ENCODE measurements around the gene AKAP7.

Gene AKAP7

DNA sequence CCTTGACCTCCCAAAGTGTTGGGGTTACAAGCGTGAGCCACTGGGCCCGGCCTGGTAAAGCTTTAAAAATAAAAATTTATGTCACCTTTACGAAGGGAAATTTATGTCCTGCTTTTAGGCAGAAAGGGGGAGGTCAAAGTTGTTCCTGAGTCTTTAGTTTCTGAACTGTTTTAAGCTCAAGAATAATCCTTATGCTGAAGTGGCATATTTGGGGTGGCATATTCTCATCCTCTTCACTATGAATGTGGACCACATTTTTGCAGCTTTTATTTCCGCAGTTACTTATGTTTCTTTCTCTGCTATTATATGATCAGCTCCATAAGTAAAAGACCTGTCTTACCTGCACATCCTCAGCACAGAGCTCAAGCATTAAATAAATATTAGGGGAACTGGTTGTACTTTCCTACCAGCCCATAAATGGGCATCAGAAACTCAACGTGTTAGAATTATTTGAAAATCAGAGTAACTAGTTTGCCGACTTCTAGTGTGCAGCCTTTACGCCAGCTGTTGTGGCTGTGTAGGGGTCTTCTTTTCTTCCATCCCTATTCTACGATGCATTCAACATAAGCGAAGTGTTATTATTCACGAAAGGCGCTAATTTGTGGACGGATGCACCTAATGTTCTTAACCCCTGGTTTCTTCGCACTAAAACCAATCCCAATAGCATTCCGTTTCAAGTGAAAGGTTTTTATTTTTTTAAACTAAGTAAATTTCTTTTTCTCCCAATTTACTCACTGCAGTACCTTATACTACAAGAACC lies 867 bp upstream of the AKAP7 start:
- no peak for DNase-seq (ENCODE audit: low read depth in 2 of 2)

GRCh38 chr6:131134980-131135243 lies 355 bp upstream of the AKAP7 start:
- DNase-seq (ENCODE audit: low read depth in 2 of 2): no peak

- no peak for DNase-seq (ENCODE audit: low read depth in 2 of 2)
These were observed 937 bp downstream of the AKAP7 start for GRCh38 chr6:131136021-131136786.

DNA sequence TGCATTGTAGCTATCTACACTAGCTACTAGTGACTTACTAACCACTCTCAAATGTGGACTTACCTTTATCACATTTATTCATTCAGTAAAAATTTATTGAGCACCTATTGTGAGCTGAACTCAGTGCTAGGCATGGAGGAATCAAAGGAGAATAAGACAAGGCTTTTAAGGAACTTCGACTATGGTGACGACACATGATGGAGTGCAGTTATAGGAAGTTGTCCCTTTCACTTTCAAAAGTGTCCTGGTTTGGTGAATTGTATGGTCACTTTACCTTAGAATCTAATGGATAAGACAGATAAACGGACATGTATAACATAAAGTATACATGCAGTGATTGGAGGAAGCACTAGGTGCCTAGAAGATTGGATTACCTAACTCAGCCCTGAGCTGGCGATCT lies 4.3 kb downstream of the AKAP7 start:
- DNase-seq (ENCODE audit: low read depth in 2 of 2): no peak

GRCh38 chr6:131143319-131143718 lies 8.1 kb downstream of the AKAP7 start:
- DNase-seq (ENCODE audit: low read depth in 2 of 2): no peak

GRCh38 chr6:131146865-131147264 lies 11.6 kb downstream of the AKAP7 start:
- no peak for DNase-seq (ENCODE audit: low read depth in 2 of 2)

DNA sequence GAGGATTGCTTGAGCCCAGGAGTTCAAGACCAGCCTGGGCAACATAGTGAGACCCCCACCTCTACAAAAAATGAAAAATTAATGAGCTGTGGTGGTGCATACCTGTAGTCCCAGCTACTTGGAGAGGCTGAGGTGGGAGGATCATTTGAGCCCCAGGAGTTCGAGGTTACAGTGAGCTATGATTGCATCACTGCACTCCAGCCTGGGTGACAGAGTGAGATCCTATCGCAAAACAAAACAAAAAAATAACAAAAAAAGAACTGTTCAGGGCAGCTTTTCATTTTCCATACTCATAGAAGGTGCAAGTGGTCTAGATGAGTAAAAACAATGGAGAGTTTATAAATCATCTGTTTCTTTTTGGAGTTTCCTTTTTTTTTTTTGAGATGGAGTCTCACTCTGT lies 21.1 kb downstream of the AKAP7 start:
- DNase-seq (ENCODE audit: low read depth in 2 of 2): no peak

- DNase-seq (ENCODE audit: low read depth in 2 of 2): no peak
These were observed 24.3 kb downstream of the AKAP7 start for GRCh38 chr6:131159578-131159977.

DNA sequence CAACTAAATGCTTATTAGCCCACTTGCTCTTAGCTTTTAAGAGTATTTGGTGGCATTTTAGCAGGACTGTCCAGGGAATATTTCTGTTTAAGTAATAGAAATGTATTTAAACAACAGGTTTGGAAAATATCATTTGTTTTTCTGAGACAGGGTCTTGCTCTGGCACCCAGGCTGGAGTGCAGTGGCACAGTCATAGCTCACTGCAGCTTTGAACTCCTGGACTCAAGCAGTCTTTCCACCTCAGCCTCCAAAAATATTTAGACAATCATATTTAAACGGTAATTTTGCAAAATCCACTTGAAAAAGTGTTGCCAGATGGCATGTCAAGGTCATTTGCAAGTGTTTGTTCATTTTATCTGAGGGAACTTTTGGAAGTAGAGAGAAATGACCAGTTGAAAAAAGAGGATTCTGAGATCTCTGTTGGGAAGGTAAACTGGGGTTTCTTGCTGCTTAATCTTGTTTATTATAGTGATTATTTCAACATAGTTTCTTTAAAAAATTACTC lies 25.0 kb downstream of the AKAP7 start:
- DNase-seq (ENCODE audit: low read depth in 2 of 2): no peak

- no peak for DNase-seq (ENCODE audit: low read depth in 2 of 2)
These were observed 26.7 kb downstream of the AKAP7 start for GRCh38 chr6:131161987-131162386.

DNA sequence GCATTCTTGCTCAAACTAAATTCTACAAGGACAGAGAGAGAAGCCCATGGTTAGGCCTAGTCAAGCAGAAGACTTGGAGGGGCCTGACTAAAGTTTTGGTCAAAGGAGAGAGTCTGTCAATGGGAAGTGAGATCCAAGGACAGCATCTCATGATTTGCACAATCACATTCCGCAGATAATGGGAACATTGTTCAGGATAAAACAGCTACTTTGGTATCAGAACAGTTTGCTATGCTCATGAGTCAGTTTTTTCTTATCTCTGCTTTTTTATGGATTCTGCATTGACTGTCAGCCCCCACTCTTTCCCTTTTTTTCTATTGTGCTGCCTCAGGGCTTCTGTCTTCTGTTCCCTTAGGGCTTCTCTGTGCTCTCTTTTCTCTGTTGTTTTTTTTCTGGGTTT lies 28.6 kb downstream of the AKAP7 start:
- DNase-seq (ENCODE audit: low read depth in 2 of 2): no peak

- no peak for DNase-seq (ENCODE audit: low read depth in 2 of 2)
These were observed 29.2 kb downstream of the AKAP7 start for GRCh38 chr6:131164506-131164905.

- no peak for DNase-seq (ENCODE audit: low read depth in 2 of 2)
These were observed 32.5 kb downstream of the AKAP7 start for GRCh38 chr6:131167773-131168172.

DNA sequence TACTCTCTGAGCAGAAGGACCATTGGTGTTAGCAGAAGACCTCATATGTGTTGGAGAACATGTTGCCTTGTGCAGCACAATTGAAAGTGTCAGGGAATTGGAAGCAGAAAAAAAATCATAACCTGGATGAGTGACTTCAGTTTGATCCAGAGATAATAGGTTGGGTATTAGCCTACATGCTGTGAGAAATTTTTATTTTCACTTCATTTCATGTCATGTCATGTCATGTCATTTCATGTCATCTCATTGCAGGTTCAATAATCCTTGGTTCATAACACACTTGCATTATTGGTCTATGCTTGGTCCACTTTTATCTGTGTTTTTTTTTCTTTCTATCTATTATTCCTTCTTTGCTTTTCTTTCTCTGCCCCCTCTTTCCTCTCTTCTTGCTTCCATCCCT lies 34.3 kb downstream of the AKAP7 start:
- DNase-seq (ENCODE audit: low read depth in 2 of 2): no peak

DNA sequence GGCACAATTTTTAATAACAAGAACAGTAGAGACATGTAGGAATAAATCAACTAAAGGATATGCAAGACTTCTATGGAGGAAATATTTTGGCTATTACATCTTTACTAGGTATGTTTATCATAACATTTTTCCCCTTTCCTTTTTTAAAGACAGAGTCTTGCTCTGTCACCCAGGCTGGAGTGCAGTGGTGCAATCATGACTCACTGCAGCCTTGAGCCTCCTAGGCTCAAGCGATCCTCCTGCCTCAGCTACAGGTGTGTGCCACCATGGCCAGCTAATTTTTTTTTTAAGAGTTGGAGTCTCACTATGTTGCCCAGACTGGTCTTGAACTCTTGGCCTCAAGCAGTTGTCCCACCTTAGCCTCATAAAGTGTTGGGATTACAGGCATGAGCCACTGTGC lies 37.0 kb downstream of the AKAP7 start:
- DNase-seq (ENCODE audit: low read depth in 2 of 2): no peak

DNA sequence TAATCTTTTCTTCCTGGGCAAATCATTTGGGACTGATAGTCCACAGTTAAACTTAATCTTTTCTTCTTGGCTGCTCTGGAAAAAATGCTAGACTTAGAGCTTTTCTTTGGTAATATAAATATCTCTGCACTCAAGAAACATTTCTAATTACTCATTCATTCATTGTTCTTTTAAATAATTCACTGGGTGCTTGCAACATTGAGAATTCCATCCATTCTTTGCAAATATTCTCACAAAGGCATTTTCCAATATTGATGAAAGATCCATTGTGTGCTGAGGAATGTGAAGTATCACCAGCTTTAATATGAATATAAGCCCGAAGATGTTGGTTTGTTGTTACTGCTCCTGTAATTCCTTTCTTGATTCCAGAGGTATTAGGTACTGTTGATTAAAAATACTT lies 38.4 kb downstream of the AKAP7 start:
- no peak for DNase-seq (ENCODE audit: low read depth in 2 of 2)

DNA sequence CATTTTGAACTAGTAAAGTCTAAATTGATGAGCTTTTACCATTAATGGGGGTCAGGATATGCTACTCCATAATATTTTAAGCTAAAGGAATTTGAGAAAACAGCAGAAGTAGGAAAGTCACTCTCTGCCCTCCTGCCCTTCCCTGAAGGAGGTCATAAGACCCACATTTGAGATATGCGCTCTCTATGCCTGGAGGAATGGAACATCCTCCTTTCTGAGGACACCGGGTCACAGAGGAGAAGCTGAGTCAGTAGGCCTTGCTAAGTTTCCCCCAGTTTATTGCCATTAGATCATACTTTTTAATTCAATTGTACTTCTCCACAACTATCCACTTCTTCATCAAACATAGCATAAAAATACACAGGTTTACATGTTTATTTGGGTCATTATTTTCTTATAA lies 40.3 kb downstream of the AKAP7 start:
- no peak for DNase-seq (ENCODE audit: low read depth in 2 of 2)

DNA sequence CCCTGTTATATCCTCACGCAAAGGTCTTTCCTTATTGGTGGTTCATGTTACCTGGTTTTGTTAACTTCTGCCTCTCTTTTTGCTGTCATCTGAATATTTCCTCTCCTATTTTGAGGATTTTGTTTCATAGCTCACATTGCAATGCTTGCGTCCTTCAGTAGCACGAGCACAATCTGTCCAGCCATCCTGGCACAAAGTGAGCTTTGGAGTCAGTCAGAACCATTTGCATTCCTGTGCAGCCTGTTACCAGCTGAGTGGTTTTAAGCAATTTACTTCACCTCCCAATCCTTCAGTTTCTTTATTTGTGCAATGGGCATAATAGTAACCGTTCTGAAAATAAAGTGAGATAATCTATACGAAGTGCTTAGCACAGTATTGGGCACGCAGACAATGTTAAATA lies 42.7 kb downstream of the AKAP7 start:
- DNase-seq (ENCODE audit: low read depth in 2 of 2): no peak

DNA sequence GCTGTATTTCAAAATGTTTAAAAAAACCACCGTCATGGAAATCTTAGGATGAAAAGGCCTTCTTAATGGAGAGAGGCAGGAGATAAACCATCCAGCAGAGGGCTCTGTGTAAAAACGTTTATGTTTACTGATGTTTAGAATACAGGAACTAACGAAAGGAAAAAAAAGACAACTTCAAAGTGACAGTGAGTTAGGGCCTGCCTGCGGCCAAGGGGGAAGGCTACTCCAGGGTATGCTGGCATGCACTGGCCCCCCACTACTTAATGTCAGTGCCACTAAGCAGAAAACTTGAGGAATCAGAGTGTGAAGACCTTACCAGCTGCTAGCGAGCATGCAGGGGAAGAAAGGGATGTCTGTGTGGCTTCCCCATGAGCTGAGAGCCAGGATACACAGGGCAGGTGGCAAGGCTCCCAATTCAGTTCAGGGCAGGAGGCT lies 47.7 kb downstream of the AKAP7 start:
- DNase-seq (ENCODE audit: low read depth in 2 of 2): no peak

GRCh38 chr6:131183427-131184095 lies 48.3 kb downstream of the AKAP7 start:
- DNase-seq (ENCODE audit: low read depth in 2 of 2): no peak

GRCh38 chr6:131191590-131191989 lies 56.3 kb downstream of the AKAP7 start:
- no peak for DNase-seq (ENCODE audit: low read depth in 2 of 2)

GRCh38 chr6:131197716-131198115 lies 62.4 kb downstream of the AKAP7 start:
- DNase-seq (ENCODE audit: low read depth in 2 of 2): no peak
